Activated CD4-positive, CD25-positive, alpha-beta regulatory T cell (primary cell): ENCODE data around the gene MS4A12.
"Not testable (repeated sequence)": the region's sequence is repeated elsewhere in the genome, so short reads cannot be mapped to it uniquely, and the experiment has no call there.

Source experiments
- DNase-seq, 4 experiments: peaks; one replicate each; lab custom pipeline; 2025; lab: John Stamatoyannopoulos, UW

The MS4A12 gene

GRCh38 chr11:60492488-60493009, at the start of gene MS4A12:
TSS of gene MS4A12 (plus strand) at chr11:60492778. CDS start at chr11:60497319, 4,541 bp downstream.
- no peak for DNase-seq

DNA sequence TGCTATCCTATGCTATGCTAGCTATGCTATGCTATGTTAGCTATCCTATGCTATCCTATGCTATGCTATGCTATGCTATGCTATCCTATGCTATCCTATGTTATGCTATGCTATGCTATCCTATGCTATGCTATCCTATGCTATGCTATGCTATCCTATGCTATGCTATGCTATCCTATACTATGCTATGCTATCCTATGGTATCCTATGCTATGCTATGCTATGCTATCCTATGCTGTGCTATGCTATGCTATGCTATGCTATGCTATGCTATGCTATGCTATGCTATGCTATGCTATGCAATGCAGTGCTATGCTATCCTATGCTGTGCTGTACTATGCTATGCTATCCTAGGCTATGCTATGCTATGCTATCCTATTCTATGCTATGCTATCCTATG, 45.5 kb upstream of the MS4A12 start:
- DNase-seq: no peak

- no peak for DNase-seq
Observed at GRCh38 chr11:60447846-60448245, 44.7 kb upstream of the MS4A12 start.

- not testable (repeated sequence) for DNase-seq
Observed at GRCh38 chr11:60451185-60451584, 41.4 kb upstream of the MS4A12 start.

DNA sequence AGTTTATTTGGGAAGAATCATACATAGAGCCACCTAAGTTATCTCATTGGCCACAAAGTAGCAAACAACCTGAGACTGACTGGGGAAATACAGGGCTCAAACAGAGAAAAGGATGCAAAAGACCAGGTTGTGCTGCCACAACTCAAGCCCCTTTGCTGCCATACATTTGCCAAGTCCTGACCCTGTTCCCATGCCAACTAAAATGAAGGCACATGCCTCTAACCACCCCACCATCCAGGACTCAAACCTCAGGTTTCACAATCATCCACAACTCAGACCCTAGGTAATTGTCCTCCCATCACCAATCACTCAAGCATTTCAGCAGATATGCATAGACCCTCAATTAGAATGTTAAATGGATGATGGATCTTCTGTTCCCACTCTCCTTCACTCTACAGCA, 38.4 kb upstream of the MS4A12 start:
- DNase-seq: no peak

GRCh38 chr11:60455531-60456042, 37.0 kb upstream of the MS4A12 start, which contains the start of gene MS4A1:
TSS of gene MS4A1 (plus strand) at chr11:60455847. CDS start at chr11:60462375, 6,528 bp downstream.
- no peak for DNase-seq

DNA sequence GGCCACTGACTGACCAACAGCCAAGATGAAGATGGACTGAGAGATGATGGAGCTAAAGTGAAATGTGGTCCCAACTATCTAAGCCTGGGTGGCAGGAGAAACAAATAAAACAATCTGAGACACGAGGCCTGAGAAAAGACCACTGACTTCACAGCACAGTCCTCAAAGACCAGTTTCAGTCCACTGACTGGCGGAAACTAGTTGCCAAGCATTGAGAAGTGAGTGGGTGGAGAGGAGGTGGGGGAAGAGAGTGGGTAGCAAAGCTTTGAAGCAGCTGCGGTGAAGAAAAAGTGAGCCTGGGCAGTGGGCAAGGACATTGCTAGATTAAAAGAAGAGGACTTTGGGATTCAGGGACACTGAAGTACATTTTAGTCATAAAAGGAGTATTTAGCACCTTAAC, 35.0 kb upstream of the MS4A12 start:
- no peak for DNase-seq

- DNase-seq: no peak
Observed at GRCh38 chr11:60459345-60459744, 33.2 kb upstream of the MS4A12 start.

- no peak for DNase-seq
Observed at GRCh38 chr11:60468829-60469228, 23.7 kb upstream of the MS4A12 start.

GRCh38 chr11:60469723-60470122, 22.9 kb upstream of the MS4A12 start:
- no peak for DNase-seq

GRCh38 chr11:60477035-60477445, 15.5 kb upstream of the MS4A12 start:
- DNase-seq: no peak

DNA sequence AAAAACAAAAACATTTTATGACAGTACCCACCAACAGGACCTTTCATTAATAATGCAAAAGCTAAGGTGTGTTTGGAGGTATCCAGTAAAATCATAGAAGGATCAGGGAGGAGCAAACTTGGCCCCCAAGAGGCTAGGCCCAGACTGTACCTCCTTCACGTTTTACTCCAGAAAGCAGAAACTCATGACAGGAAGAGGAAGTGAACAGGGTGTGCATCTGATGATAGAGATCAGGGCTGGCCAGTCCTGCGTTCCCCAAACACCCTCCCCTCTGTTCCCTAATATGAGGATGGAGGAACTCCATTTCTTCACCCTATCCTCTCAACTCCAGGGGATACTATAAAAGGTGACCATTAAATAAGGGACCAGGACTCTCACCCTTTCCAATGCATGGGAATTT, 10.2 kb upstream of the MS4A12 start:
- DNase-seq: no peak

- DNase-seq: no peak
Observed at GRCh38 chr11:60485987-60486386, 6.6 kb upstream of the MS4A12 start.

- no peak for DNase-seq
Observed at GRCh38 chr11:60493454-60493853, 876 bp downstream of the MS4A12 start.

GRCh38 chr11:60498399-60498798, 5.8 kb downstream of the MS4A12 start:
- no peak for DNase-seq

DNA sequence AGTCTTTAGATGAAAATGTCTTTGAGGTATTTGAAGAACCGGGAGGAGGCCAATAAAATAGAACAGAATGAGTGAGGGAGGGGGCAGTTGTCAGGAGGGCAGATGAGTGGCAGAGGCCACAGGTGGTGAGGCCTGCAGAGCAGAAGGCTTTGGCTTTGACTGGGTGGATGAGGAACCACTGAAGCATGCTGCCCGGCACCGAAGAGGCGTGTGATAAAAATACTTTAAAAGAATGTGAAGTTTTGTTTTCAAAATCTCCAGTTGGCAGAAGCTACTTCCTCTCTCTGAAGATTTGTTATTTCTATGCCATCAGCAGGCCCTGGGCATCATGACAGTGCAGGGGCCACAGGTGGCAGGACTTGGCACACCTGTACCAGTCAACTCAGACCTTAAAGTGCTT, 6.3 kb downstream of the MS4A12 start:
- DNase-seq: no peak

GRCh38 chr11:60500276-60500910, 7.8 kb downstream of the MS4A12 start:
- DNase-seq: no peak

DNA sequence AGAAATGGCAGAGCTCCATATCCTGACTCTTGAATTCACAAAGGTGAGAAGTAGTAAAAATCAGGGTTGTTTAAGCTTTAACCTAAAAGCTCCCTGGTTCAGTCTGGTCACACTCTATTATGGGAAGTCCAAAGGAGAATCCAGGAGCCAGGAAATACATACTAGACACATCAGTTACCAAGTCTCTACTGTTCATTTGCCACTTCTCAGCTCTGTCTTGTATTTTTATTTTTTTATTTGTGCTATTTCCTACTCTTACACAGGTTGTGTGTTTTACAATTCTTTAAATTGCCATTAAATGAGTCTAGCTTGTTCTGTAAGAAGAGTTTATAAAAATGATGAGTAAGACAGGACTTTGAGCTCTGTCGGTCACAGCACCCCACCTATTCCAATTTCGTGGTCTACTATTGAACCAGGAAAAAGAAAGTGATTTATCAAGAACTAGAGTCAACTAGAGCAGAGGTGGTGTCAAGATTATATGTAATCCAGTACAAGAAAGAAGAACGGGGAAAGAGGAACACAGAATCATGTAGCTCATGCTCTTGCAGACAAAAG, 9.7 kb downstream of the MS4A12 start:
- DNase-seq: no peak

DNA sequence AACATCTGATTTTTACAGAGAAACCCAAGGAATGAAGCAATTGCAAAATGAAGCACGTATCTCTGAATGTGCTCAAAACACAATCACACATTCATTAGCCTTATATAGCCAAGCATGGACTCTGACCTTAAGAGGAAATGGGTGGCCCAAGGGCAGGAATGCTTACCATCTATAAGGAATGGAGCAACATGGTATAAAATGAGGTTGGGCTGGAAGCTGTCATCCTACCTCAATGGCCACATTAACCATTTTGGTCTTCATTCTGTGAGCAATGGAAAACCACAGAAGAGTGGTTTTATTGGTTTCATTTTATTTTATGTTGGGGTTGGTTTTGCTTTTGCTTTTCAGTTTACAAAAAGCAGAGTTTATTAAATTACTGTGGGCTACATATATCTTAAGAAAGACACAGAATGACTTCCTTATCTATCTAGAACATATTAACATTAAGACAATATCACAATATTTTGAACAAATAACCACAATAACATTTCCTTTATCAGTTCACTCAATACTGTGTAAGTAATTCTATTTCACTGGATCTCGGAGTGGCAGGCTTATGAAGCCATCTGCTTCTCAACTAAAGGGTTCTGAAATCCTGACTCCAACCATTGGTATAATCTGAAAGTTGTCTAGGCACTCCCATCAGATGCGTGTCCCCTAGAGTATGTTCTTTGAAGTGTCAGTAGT, 11.8 kb downstream of the MS4A12 start:
- no peak for DNase-seq

- DNase-seq: not testable (repeated sequence)
Observed at GRCh38 chr11:60509609-60510008, 17.0 kb downstream of the MS4A12 start.

DNA sequence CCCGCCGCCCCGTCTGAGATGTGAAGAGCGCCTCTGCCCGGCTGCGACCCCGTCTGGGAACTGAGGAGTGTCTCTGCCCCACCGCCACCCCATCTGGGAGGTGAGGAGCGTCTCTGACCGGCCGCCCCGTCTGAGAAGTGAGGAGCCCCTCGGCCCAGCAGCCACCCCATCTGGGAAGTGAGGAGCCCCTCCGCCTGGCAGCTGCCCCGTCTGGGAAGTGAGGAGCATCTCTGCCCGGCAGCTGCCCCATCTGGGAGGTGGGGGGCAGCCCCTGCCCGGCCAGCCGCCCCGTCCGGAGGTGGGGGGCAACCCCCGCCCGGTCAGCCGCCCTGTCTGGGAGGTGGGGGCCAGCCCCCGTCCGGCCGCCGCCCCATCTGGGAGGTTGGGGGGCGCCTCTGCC, 17.6 kb downstream of the MS4A12 start:
- not testable (repeated sequence) for DNase-seq

DNA sequence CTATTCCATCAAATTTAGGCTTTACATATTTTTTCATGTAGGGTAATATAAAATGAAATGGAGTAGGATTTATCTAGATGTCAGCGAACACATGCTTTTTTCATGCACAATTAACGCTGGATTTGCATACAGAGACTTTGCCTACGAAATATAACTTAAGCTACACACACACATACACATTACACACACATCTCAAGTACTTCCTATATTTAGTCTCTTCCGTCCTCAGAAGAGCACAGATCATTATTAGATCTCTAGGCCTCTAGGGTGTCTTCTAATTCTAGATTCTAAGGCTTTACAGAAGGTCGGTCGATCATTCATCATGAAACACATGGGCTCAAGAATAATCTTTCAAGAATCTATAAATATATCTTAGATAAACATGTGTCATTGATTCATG, 18.8 kb downstream of the MS4A12 start:
- no peak for DNase-seq

DNA sequence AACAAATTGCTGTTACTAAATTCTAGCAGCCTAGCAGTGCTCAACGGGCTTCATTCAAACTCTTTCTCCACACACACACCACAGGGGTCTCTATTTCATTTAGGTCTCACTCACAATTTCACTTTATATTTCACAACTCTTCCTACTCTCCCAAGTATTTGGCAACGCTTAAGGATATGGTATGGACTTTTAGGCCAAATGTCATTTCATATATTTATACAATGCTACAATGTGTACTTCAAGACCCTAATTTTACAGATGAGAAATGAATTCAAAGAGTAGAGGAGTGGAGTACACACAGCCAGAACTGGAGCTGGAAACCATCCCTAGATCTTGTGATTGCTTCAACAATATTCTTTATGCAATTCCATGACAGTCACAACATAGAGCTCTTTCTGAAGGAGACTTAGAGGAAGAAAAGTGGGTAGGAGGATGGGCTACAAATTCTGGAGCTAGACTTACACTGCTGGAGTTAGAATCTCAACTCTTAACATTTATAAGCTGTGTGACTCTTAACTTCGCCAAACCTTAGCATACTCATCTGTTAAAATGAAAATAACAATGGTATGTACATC, 20.2 kb downstream of the MS4A12 start:
- no peak for DNase-seq
